Body of pancreas (tissue), 4 donors: ENCODE measurements around the gene NINL.

Experiments
- CTCF ChIP-seq, 7 experiments: fragments of 450-650 bp in 4 of 7; fragments of 200-600 bp in 3 of 7; sonication (generic) in 3 of 7; IDR thresholded peaks; one replicate each; pipeline ENCODE4 v1.5.1; 2016 to 2019; ENCODE audit warnings: antibody characterized with exemption in 7 of 7
- POLR2A ChIP-seq, 3 donors: fragments of 450-650 bp; IDR thresholded peaks; one replicate each; pipeline ENCODE4 v1.6.1; 2016; ENCODE audit warnings: antibody characterized with exemption in 3 of 3, mild to moderate bottlenecking in 2 of 3

- TF ChIP-seq POLR2A (IDR thresholded peaks at IDR 0.05) = no peak
- no peak for TF ChIP-seq CTCF (IDR thresholded peaks at IDR 0.05)
Observed at GRCh38 chr20:25504366-25505135, 80.8 kb downstream of the NINL start.
